Nephron progenitor cell (in vitro differentiated cells): ENCODE results near the gene PRPF19.
A peak's percentile ranks its signal among the peaks of the same experiment; 100 is the strongest.

Experiments used
- DNase-seq: peaks from one replicate; pipeline ENCODE4 v3.0.0; 2021
- H3K27ac Mint-ChIP-seq: 2 replicates; pipeline ENCODE4 v1.8.0; 2021; ENCODE audit warnings: mild to moderate bottlenecking, moderate library complexity, mixed read lengths
- H3K27me3 Mint-ChIP-seq: 2 replicates; pipeline ENCODE4 v1.8.0; 2021; ENCODE audit warnings: mild to moderate bottlenecking, low read depth, mixed read lengths; ENCODE audit not compliant: poor library complexity
- H3K36me3 Mint-ChIP-seq: 2 replicates; pipeline ENCODE4 v1.8.0; 2021; ENCODE audit warnings: low read depth, mixed read lengths
- H3K4me1 Mint-ChIP-seq: 2 replicates; pipeline ENCODE4 v1.8.0; 2021; ENCODE audit warnings: mixed read lengths
- H3K4me3 Mint-ChIP-seq: 2 replicates; pipeline ENCODE4 v1.8.0; 2021; ENCODE audit warnings: mild to moderate bottlenecking, moderate library complexity, mixed read lengths
- H3K9me3 Mint-ChIP-seq: 2 replicates; pipeline ENCODE4 v1.8.0; 2021; ENCODE audit warnings: mild to moderate bottlenecking, moderate library complexity, mixed read lengths
- TF ChIP-seq, protein P1 (sequence below): fragments of 200-600 bp; sonication (generic); IDR thresholded peaks from 2 replicates; pipeline ENCODE4 v1.5.0; 2021; ENCODE audit warnings: antibody characterized with exemption

The PRPF19 gene

DNA sequence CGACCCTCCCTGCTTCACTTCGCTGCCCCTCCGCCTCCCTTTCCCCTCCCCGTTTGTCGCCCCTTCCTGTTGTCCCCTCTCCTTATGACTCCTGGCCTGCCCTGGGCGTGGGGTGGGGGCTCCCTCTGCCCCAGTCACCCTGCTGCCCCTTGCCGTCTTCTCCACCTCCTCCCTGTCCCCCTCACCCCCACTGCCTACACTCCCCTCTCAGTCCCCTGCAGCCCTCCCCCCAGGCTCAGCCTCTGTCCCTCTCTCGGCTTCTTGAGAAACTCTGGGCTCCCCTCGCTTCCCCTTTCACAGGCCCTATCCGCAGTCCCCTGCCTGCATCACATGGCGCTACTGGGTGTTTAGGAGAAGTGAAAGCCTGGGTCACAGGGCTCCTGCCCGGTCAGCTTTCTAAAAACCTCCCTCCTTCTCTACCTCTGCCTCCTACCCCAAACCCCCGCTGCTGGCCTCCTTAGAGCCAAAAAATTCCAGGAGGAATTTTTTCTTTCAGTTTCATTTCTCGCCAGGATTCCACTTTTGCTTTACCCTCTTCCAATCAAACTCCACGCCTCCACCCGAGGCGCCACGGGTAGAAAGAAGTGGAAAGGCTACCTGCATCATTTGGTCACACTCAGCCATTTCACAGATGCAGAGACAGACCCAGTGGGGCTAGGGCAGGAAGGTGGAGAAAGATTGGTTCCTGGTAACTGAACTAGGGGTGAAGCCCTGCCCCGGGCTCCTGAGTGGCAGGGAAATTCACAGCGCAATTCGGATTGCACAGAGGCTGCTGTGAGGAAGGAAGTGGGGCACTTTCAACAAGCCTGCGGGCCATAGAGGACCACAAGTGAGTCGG lies 45.7 kb upstream of the PRPF19 start, which contains the start of gene SLC15A3:
SLC15A3 (minus strand) TSS at position 273 of the 838 bp plus-strand sequence. CDS start 625 bp downstream, outside the sequence.
- H3K27me3 Mint-ChIP-seq, result peaks cover 65% of the 10 kb centered on the region
- DNase-seq, result peak; percentile 46
- peaks cover 57% of the 10 kb centered on the region for H3K4me1 Mint-ChIP-seq
- TF ChIP-seq, protein P1, sequence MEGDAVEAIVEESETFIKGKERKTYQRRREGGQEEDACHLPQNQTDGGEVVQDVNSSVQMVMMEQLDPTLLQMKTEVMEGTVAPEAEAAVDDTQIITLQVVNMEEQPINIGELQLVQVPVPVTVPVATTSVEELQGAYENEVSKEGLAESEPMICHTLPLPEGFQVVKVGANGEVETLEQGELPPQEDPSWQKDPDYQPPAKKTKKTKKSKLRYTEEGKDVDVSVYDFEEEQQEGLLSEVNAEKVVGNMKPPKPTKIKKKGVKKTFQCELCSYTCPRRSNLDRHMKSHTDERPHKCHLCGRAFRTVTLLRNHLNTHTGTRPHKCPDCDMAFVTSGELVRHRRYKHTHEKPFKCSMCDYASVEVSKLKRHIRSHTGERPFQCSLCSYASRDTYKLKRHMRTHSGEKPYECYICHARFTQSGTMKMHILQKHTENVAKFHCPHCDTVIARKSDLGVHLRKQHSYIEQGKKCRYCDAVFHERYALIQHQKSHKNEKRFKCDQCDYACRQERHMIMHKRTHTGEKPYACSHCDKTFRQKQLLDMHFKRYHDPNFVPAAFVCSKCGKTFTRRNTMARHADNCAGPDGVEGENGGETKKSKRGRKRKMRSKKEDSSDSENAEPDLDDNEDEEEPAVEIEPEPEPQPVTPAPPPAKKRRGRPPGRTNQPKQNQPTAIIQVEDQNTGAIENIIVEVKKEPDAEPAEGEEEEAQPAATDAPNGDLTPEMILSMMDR, result no peak
- no peaks in the 10 kb centered on the region for H3K36me3 Mint-ChIP-seq
- peak within 1 kb of the TSS; percentile 50 for H3K27ac Mint-ChIP-seq
- peak within 1 kb of the TSS; percentile 68 for H3K4me3 Mint-ChIP-seq
- H3K9me3 Mint-ChIP-seq, result no peaks in the 10 kb centered on the region

DNA sequence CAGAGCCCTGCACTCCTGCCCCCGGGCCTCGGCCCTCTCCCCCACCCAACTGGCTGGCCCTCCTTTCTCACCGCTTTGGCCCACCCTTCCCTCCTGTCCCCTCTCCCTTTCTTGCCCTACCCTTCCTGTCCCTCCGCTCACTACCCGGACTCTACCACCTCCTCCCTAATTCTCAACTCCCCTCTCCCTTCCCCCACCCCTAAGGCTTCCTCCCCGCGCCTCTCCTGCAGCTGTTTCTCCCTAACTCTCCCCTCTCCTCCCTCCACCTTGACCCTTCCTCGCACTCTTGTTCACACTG lies 45.2 kb upstream of the PRPF19 start:
- DNase-seq, result no peak
- TF ChIP-seq, protein P1, result no peak
- Mint-ChIP-seq H3K4me3 (peak overlapping the region; percentile 68), H3K36me3 (no peaks in the 10 kb centered on the region), H3K27ac (no peak overlapping the region), H3K27me3 (peaks cover 61% of the 10 kb centered on the region), H3K9me3 (no peaks in the 10 kb centered on the region), H3K4me1 (peaks cover 61% of the 10 kb centered on the region)

DNA sequence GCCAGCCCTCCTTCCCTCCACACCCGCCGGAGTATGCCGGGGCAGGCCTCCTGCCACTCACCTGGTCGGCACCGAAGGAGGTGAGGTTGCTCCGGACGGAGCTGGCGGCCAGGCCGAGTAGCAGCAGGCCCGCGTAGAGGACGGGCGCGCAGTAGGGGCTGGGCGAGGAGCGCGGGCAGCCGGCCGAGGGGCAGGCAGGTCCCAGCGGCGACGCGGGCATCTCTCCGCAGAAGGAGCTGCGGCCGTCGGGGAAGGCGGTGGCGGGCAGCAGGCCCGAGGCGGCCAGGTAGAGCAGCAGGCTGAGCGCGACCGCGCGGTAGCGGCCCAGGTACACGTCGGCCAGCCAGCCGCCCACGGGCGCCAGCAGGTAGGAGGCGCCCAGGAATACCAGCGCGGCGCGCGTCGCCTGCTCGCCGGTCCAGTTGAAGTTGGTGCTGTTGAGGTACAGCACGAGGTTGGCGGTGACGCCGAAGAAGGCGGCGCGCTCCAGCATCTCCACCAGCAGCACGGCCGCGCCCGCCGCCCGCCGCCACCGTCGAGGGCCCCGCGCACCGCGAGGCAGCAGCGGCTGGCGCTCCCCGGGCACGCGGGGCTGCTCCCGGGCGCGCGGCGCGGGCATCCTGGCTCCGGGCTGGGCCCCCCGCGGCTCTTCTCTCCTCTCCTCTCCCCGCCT lies 44.7 kb upstream of the PRPF19 start:
- TF ChIP-seq, protein P1, result no peak
- H3K4me3 Mint-ChIP-seq, result peak overlapping the region; percentile 74
- H3K36me3 Mint-ChIP-seq, result no peaks in the 10 kb centered on the region
- no peak overlapping the region for H3K27ac Mint-ChIP-seq
- peaks cover 66% of the 10 kb centered on the region for H3K4me1 Mint-ChIP-seq
- no peaks in the 10 kb centered on the region for H3K9me3 Mint-ChIP-seq
- H3K27me3 Mint-ChIP-seq, result peaks cover 59% of the 10 kb centered on the region
- DNase-seq, result peak; percentile 60

DNA sequence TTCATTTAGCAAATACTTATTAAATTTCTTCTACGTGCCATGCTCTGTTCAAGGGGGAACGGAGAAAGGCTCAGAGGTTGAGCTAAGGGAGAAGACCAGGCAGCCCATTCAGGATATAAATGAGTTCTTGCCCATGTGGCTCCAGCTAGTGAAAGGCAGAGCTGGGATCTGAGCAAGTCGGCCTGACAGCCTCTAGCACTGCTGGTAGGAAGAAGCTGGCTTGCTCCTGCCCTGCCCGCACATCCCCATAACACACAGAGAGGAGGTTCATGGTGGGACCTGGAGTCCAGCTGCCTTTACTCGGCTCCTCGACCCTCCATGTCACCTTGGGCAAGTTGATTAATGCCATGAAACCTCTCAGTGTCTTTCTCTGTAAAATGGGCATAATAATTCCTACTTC lies 43.6 kb upstream of the PRPF19 start:
- H3K4me3 Mint-ChIP-seq, result peak overlapping the region; percentile 74
- DNase-seq, result no peak
- H3K9me3 Mint-ChIP-seq, result no peaks in the 10 kb centered on the region
- H3K27me3 Mint-ChIP-seq, result peaks cover 56% of the 10 kb centered on the region
- TF ChIP-seq, protein P1, result no peak
- peak overlapping the region; percentile 54 for H3K27ac Mint-ChIP-seq
- no peaks in the 10 kb centered on the region for H3K36me3 Mint-ChIP-seq
- H3K4me1 Mint-ChIP-seq, result peaks cover 69% of the 10 kb centered on the region

DNA sequence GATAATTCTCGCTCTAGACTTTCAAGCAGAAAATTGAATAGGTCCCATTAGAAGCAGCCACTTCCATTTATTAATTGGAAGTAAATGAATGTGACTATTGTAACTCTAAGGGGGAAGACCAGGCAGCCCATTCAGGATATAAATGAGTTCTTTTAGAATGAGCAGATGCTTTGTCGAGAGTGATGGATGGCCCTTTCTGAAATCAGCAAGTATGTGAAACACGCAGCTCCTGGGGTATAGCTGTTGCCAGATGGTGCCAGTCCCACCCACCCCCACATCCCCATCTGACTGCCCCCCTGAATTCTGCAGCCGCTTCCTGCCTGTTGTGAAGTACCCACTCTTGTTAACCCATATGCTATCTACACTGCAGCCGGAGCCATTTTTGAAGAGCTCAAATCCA lies 41.9 kb upstream of the PRPF19 start:
- H3K4me1 Mint-ChIP-seq, result peaks cover 66% of the 10 kb centered on the region
- no peak overlapping the region for H3K27ac Mint-ChIP-seq
- H3K9me3 Mint-ChIP-seq, result no peaks in the 10 kb centered on the region
- DNase-seq, result no peak
- peaks cover 52% of the 10 kb centered on the region for H3K27me3 Mint-ChIP-seq
- H3K36me3 Mint-ChIP-seq, result no peaks in the 10 kb centered on the region
- peak overlapping the region; percentile 18 for H3K4me3 Mint-ChIP-seq
- TF ChIP-seq, protein P1, result no peak
